AG04449 (cell line): Measurements from ENCODE around the gene ELAVL4.

Source experiments
- CTCF ChIA-PET: fragments of 350-600 bp; formaldehyde crosslinking; extraction: SDS; loops from one replicate; lab custom pipeline; 2021; ENCODE audit warnings: antibody characterized with exemption; lab: Yijun Ruan, JAX
- POLR2A ChIA-PET: fragments of 400-600, 350-600 bp; formaldehyde crosslinking; extraction: SDS; loops from one replicate; lab custom pipeline; 2020; ENCODE audit warnings: antibody characterized with exemption, inconsistent platforms; lab: Yijun Ruan, JAX
- DNase-seq: peaks from one replicate; pipeline ENCODE4 v3.0.0-alpha.2; 2010; ENCODE audit warnings: low read depth, low spot score
- H3K4me3 ChIP-seq: 2 replicates; pipeline ENCODE4 v1.5.1; 2011; ENCODE audit warnings: low read depth, mild to moderate bottlenecking, control low read depth, low read length
- TF ChIP-seq, protein P1 (sequence below): IDR thresholded peaks from one replicate; pipeline ENCODE4 v1.5.1; 2011; ENCODE audit warnings: mild to moderate bottlenecking, moderate library complexity, low read length, control low read depth, inconsistent platforms; ENCODE audit not compliant: insufficient read depth; ENCODE audit errors: missing control alignments

ELAVL4 gene

GRCh38 chr1:50179639-50180038, 70.9 kb downstream of the ELAVL4 start:
- H3K4me3 ChIP-seq: no peak overlapping the region
- no peak for DNase-seq
- ChIA-PET CTCF (no interaction called here), POLR2A (no interaction called here)
- TF ChIP-seq, protein P1, sequence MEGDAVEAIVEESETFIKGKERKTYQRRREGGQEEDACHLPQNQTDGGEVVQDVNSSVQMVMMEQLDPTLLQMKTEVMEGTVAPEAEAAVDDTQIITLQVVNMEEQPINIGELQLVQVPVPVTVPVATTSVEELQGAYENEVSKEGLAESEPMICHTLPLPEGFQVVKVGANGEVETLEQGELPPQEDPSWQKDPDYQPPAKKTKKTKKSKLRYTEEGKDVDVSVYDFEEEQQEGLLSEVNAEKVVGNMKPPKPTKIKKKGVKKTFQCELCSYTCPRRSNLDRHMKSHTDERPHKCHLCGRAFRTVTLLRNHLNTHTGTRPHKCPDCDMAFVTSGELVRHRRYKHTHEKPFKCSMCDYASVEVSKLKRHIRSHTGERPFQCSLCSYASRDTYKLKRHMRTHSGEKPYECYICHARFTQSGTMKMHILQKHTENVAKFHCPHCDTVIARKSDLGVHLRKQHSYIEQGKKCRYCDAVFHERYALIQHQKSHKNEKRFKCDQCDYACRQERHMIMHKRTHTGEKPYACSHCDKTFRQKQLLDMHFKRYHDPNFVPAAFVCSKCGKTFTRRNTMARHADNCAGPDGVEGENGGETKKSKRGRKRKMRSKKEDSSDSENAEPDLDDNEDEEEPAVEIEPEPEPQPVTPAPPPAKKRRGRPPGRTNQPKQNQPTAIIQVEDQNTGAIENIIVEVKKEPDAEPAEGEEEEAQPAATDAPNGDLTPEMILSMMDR: no peak

GRCh38 chr1:50180367-50180766, 71.6 kb downstream of the ELAVL4 start:
- POLR2A ChIA-PET: no interaction called here
- CTCF ChIA-PET: no interaction called here
- no peak for DNase-seq
- TF ChIP-seq, protein P1: no peak
- no peak overlapping the region for H3K4me3 ChIP-seq

DNA sequence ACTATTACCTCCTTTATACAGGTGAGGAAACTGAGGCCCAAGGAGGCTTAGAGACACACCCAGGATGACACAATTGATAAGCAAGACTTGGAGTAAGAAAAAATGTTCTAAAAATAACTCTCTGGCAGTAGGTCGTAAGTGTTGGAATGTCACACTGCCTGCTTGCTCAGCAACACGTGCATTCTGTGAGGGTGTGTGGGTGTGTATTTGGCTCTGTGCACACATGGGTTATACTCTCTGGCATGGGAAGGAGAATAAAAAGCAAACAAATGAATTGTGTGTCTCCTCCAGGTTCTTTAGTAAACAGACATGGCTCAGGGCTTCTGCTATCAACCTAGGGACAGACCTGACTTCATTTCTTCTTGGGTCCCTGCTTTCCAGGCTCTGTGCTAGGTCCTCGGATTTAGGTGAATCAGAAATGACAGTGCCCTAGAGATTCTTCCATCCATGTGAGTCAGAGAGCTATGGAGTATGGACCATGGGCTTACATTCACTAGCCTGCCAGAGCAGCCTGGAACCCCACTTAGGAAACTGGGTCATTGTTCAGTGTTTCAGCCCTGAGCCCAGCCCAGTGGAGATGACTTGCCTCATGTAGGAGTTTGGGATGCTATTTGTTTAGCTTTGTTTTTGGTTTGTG, 72.4 kb downstream of the ELAVL4 start:
- no peak for DNase-seq
- POLR2A ChIA-PET: no interaction called here
- CTCF ChIA-PET: no interaction called here
- H3K4me3 ChIP-seq: no peak overlapping the region
- TF ChIP-seq, protein P1: no peak

- DNase-seq: no peak
- CTCF ChIA-PET: no interaction called here
- TF ChIP-seq, protein P1: no peak
Measured at GRCh38 chr1:50183378-50184133, 74.8 kb downstream of the ELAVL4 start.

GRCh38 chr1:50189369-50189768, 80.6 kb downstream of the ELAVL4 start:
- TF ChIP-seq, protein P1: no peak
- ChIA-PET CTCF (no interaction called here), POLR2A (no interaction called here)
- no peak overlapping the region for H3K4me3 ChIP-seq
- DNase-seq: no peak

More at GRCh38 chr1:50183378-50184133, 74.8 kb downstream of the ELAVL4 start:
- POLR2A ChIA-PET: no interaction called here
- H3K4me3 ChIP-seq: no peak overlapping the region

DNA sequence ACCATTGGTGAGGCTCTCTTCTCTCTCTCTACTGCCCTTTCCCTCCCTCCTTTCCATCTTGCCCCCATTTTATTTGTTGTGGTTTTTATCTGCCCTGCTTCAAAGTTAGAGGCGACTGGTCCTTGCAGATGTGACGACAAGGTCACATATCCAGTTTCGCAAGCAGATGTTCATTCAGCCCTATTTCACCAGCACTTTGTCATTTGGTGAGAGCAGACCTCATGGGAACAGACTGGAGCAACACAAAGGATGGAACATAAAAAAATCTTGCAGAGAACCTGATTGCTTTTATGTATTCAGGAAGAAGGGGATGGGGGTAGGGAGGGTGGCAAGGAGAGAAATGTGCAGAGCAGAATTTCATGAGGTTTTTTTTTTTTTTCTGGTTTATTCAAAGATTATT, 84.3 kb downstream of the ELAVL4 start:
- TF ChIP-seq, protein P1: no peak
- no peak for DNase-seq
- POLR2A ChIA-PET: interaction anchor here (0.7 kb wide), 1 partner anchor 165 kb away, joined by 4 read pairs; no protein-coding TSS in a partner anchor
- CTCF ChIA-PET: no interaction called here
- H3K4me3 ChIP-seq: no peak overlapping the region
